ENCODE results near the gene PPT2.
"Not testable (repeated sequence)": the region's sequence is repeated elsewhere in the genome, so short reads cannot be mapped to it uniquely, and the experiment has no call there.

Gene PPT2

DNA sequence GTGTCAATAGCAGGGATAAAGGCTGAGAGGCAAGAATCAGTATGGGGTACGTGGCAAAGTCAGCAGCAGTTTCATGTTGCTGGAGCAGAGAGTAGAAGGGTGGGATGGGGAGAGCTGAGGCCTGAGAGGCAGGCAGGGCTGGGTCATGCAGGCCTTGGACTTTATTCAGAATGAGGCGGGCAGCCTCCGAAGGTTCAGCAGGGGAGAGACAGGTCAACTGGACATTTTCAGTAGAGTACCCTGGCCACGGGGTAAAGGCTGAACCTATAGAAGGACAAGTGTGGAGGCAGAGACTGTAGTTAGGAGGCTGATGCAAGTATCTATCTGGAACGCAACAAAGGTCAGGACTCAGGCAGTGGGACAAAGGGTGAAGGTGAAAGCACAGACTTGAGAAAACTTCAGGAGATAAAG lies 56.3 kb downstream of the PPT2 start:
- H3K9ac ChIP-seq = no peak overlapping the region
- TF ChIP-seq, protein P1, sequence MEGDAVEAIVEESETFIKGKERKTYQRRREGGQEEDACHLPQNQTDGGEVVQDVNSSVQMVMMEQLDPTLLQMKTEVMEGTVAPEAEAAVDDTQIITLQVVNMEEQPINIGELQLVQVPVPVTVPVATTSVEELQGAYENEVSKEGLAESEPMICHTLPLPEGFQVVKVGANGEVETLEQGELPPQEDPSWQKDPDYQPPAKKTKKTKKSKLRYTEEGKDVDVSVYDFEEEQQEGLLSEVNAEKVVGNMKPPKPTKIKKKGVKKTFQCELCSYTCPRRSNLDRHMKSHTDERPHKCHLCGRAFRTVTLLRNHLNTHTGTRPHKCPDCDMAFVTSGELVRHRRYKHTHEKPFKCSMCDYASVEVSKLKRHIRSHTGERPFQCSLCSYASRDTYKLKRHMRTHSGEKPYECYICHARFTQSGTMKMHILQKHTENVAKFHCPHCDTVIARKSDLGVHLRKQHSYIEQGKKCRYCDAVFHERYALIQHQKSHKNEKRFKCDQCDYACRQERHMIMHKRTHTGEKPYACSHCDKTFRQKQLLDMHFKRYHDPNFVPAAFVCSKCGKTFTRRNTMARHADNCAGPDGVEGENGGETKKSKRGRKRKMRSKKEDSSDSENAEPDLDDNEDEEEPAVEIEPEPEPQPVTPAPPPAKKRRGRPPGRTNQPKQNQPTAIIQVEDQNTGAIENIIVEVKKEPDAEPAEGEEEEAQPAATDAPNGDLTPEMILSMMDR (conservative IDR thresholded peaks at IDR 0.05; ENCODE audit: low read depth, low read length) = no peak
- no peaks in the 10 kb centered on the region for H3K79me2 ChIP-seq (ENCODE audit: insufficient read depth, low read depth)
- H3K27me3 ChIP-seq (ENCODE audit: insufficient read depth, low read depth) = no peaks in the 10 kb centered on the region
- no peak overlapping the region for H3K4me3 ChIP-seq (IDR thresholded peaks at IDR 0.05; ENCODE audit: insufficient read depth, low read depth, low read length)
- no peaks in the 10 kb centered on the region for H3K4me1 ChIP-seq (ENCODE audit: low read depth, poor library complexity, severe bottlenecking)
- no peak overlapping the region for H3K4me2 ChIP-seq
- no peaks in the 10 kb centered on the region for H3K36me3 ChIP-seq (ENCODE audit: insufficient read depth)
- H4K20me1 ChIP-seq (ENCODE audit: insufficient read depth) = no peaks in the 10 kb centered on the region
- no peak overlapping the region for H2AFZ ChIP-seq (ENCODE audit: low read depth)
- H3K27ac ChIP-seq = no peak overlapping the region

DNA sequence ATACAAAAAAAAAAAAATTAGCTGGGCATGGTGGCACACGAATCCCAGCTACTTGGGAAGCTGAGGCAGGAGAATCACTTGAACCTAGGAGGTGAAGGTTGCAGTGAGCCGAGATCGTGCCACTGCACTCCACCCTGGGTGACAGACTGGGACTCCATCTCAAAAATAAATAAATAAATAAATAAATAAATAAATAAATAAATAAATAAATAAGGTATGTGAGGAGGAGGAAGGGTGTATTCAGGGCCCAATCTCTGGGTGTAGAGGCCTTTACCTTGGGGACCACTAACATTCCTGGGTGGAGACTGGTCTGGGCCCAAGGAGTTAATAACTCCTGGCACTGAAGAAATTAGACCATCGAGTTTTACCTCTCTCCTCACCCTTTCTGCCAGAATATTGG lies 57.5 kb downstream of the PPT2 start:
- H3K27me3 ChIP-seq (ENCODE audit: insufficient read depth, low read depth); H3K27ac ChIP-seq; H4K20me1 ChIP-seq (ENCODE audit: insufficient read depth): not testable (repeated sequence)

DNA sequence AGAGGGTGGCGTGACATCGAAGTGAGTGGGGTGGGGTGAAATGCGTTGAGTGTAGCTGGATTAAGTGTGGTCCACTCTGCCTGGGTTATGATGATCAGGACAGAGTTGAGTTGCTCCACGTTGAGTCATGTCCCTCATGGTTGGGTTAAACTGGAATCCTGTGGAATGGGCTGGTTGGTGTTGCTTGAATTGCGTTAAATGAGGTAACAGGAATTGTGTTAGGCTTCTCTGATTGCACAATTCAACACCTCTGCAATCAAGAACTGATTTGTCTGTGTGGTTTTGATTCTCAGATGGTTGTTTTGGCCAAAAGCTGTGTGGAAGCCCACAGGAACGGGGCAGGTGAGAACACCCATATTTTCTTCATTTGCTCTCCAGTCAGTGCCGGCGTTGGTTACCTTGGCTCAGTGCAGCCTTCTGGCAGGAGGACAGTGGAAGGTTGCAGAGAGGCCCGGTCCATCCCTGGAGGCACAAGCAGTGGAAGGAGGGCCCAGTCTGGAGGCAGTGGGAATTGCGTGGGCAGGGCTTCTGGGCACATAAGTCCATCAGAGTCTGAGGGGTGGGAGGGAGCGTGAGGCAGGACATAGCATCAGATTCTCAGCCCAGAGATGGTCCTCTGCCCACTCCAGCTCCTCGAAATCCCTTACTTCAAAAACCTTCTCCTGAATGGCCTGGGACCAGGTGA lies 58.3 kb downstream of the PPT2 start:
- no peak overlapping the region for H3K4me2 ChIP-seq
- no peak overlapping the region for H2AFZ ChIP-seq (ENCODE audit: low read depth)
- H3K27me3 ChIP-seq (ENCODE audit: insufficient read depth, low read depth) = no peaks in the 10 kb centered on the region
- no peak overlapping the region for H3K27ac ChIP-seq
- H3K4me1 ChIP-seq (ENCODE audit: low read depth, poor library complexity, severe bottlenecking) = no peaks in the 10 kb centered on the region
- no peaks in the 10 kb centered on the region for H4K20me1 ChIP-seq (ENCODE audit: insufficient read depth)
- no peaks in the 10 kb centered on the region for H3K36me3 ChIP-seq (ENCODE audit: insufficient read depth)
- no peak overlapping the region for H3K9ac ChIP-seq
- no peaks in the 10 kb centered on the region for H3K79me2 ChIP-seq (ENCODE audit: insufficient read depth, low read depth)
- H3K4me3 ChIP-seq (IDR thresholded peaks at IDR 0.05; ENCODE audit: insufficient read depth, low read depth, low read length) = no peak overlapping the region
- TF ChIP-seq, protein P1 (conservative IDR thresholded peaks at IDR 0.05; ENCODE audit: low read depth, low read length) = no peak

More for the DNA sequence above, 57.5 kb downstream of the PPT2 start:
- not testable (repeated sequence) for H2AFZ ChIP-seq (ENCODE audit: low read depth); H3K4me2 ChIP-seq; H3K9ac ChIP-seq; H3K4me1 ChIP-seq (ENCODE audit: low read depth, poor library complexity, severe bottlenecking); H3K79me2 ChIP-seq (ENCODE audit: insufficient read depth, low read depth); H3K4me3 ChIP-seq (IDR thresholded peaks at IDR 0.05; ENCODE audit: insufficient read depth, low read depth, low read length); H3K36me3 ChIP-seq (ENCODE audit: insufficient read depth)

Data from KMS-11 (cell line).